Spleen (tissue), 11 donors: ENCODE results near the gene MFF. TPM values are rescaled to one million over a fixed set of nuclear protein-coding genes. Genes with fewer than 3 reads are reported as not detected.

Experiments
- DNase-seq: peaks from one replicate; pipeline ENCODE4 v3.0.0-alpha.2; 2020
- H3K27ac ChIP-seq, 8 donors: fragments of 200-600 bp; sonication (generic) in 7 of 8; 1 replicate in 4 of 8; 2 replicates in 4 of 8; pipeline versions ENCODE4 v1.5.0 to v1.8.0; 2016 to 2021; ENCODE audit warnings: inconsistent platforms in 4 of 8, mild to moderate bottlenecking in 4 of 8, moderate library complexity in 1 of 8
- H3K27me3 ChIP-seq, 7 donors: fragments of 200-600 bp; sonication (generic) in 6 of 7; replicated peaks in 1 of 7; 1 replicate in 4 of 7; 2 replicates in 3 of 7; pipeline versions ENCODE4 v1.5.0 to v1.8.0; 2016 to 2021; ENCODE audit warnings: inconsistent platforms in 3 of 7, mild to moderate bottlenecking in 1 of 7
- H3K36me3 ChIP-seq, 6 donors: fragments of 200-600 bp; sonication (generic) in 5 of 6; 1 replicate in 4 of 6; 2 replicates in 2 of 6; pipeline versions ENCODE4 v1.5.0 to v1.8.0; 2016 to 2021; ENCODE audit warnings: inconsistent platforms in 2 of 6
- H3K4me1 ChIP-seq, 6 donors: fragments of 200-600 bp; sonication (generic) in 5 of 6; 1 replicate in 3 of 6; 2 replicates in 3 of 6; pipeline versions ENCODE4 v1.5.0 to v1.8.0; 2016 to 2021; ENCODE audit warnings: inconsistent platforms in 3 of 6
- H3K4me3 ChIP-seq, 8 donors: fragments of 200-600 bp; sonication (generic) in 7 of 8; 1 replicate in 4 of 8; 2 replicates in 4 of 8; pipeline versions ENCODE4 v1.5.0 to v1.8.0; 2016 to 2021; ENCODE audit warnings: inconsistent platforms in 4 of 8, mild to moderate bottlenecking in 4 of 8, moderate library complexity in 2 of 8
- H3K9me3 ChIP-seq, 8 donors: fragments of 200-600 bp; sonication (generic) in 7 of 8; 1 replicate in 4 of 8; 2 replicates in 4 of 8; pipeline versions ENCODE4 v1.5.0 to v1.8.0; 2016 to 2021; ENCODE audit warnings: inconsistent platforms in 4 of 8
- POLR2A ChIP-seq, 3 donors: fragments of 450-650 bp; IDR thresholded peaks; one replicate each; pipeline ENCODE4 v1.5.1; 2017; ENCODE audit warnings: antibody characterized with exemption in 3 of 3, mild to moderate bottlenecking in 1 of 3
- POLR2AphosphoS5 ChIP-seq, 3 donors: sonication (generic); formaldehyde crosslinking; IDR thresholded peaks; one replicate each; pipeline ENCODE4 v1.5.1; 2017; ENCODE audit warnings: antibody characterized with exemption in 3 of 3
- WGBS, 5 donors: extraction: QIAGEN DNeasy Blood & Tissue Kit in 3 of 5; methylation state at CpG; one replicate each; pipeline versions ENCODE4 v1.1.5 to v1.1.7; 2013 to 2018; 5-methylcytosine and 5-hydroxymethylcytosine counted together
- intact Hi-C: fragments of 100-400 bp; cut with DNase I; formaldehyde crosslinking; loops from one replicate; pipeline ENCODE4 v1.15.0; 2023; ENCODE audit warnings: low total_unique reads
- polyA plus RNA-seq, 3 donors: library from polyadenylated mRNA; stranded (reverse); fragments of 200-250 nt; gene quantifications; one replicate each; pipeline ENCODE4 v1.2.1, GENCODE V29; 2013
- total RNA-seq, 7 donors: library from RNA; depleted of rRNA in 3 of 7; stranded (reverse); fragments of >200 nt in 3 of 7; fragmentation: NEBNext Ultra II Directional in 4 of 7; extraction: Animal tissue kit (Norgen Biotek cat#: 25700) in 4 of 7; gene quantifications; one replicate each; pipeline versions ENCODE4 v1.1.0 to v1.2.1, GENCODE V29; 2016 to 2021
- TF ChIP-seq, protein P1 (sequence below), 11 experiments: fragments of 200-600 bp in 7 of 11; fragments of 450-650 bp in 4 of 11; sonication (generic) in 4 of 11; IDR thresholded peaks in 8 of 11; conservative IDR thresholded peaks in 3 of 11; 1 replicate in 7 of 11; 2 replicates in 4 of 11; pipeline versions ENCODE4 v1.4.0 to v1.8.0; 2016 to 2021; ENCODE audit warnings: antibody characterized with exemption in 11 of 11, inconsistent platforms in 4 of 11, mild to moderate bottlenecking in 1 of 11
- donor health status: healthy with polysubstance abuse.
- donor health status: DM: no; HTN: no; CAD: no; lungs with moderate emphysema.
- donor health status: DM: no; HTN: no; CAD: no.
- donor health status: Bipolar disorder and iron deficiency.
- donor health status: healthy.
- donor health status: DM: no; HTN: no; CAD: no.
- donor health status: DM: yes; HTN: yes; CAD: no.

Gene MFF
- total and polyA plus RNA-seq, 10 donors = 59.3 to 134 (median 75.5) TPM

DNA sequence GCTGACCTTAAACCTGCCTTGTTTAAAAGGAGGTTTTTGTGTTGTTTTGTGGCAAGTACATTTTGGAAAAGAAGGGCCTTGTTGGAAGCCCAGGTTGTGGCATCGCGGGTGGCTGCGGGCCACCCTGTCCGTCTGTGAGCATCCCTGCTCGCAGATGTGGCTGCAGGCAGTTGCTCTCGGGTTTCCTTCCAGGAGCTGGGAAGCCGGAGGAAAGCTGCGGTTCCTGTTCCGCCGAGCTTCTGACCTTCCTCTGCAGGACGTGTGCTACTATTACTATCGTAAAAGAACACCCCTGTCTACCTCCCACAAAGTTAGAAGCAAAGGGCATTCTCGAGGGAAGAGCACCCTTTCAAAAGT, 766 bp downstream of the MFF start:
- intact Hi-C loops = no loop called here
- TF ChIP-seq POLR2A (IDR thresholded peaks at IDR 0.05) (no peak), POLR2AphosphoS5 (IDR thresholded peaks at IDR 0.05) (no peak)
- TF ChIP-seq, protein P1, sequence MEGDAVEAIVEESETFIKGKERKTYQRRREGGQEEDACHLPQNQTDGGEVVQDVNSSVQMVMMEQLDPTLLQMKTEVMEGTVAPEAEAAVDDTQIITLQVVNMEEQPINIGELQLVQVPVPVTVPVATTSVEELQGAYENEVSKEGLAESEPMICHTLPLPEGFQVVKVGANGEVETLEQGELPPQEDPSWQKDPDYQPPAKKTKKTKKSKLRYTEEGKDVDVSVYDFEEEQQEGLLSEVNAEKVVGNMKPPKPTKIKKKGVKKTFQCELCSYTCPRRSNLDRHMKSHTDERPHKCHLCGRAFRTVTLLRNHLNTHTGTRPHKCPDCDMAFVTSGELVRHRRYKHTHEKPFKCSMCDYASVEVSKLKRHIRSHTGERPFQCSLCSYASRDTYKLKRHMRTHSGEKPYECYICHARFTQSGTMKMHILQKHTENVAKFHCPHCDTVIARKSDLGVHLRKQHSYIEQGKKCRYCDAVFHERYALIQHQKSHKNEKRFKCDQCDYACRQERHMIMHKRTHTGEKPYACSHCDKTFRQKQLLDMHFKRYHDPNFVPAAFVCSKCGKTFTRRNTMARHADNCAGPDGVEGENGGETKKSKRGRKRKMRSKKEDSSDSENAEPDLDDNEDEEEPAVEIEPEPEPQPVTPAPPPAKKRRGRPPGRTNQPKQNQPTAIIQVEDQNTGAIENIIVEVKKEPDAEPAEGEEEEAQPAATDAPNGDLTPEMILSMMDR (IDR thresholded peaks at IDR 0.05 in 8 of 11, conservative IDR thresholded peaks at IDR 0.05 in 3 of 11) = no peak

DNA sequence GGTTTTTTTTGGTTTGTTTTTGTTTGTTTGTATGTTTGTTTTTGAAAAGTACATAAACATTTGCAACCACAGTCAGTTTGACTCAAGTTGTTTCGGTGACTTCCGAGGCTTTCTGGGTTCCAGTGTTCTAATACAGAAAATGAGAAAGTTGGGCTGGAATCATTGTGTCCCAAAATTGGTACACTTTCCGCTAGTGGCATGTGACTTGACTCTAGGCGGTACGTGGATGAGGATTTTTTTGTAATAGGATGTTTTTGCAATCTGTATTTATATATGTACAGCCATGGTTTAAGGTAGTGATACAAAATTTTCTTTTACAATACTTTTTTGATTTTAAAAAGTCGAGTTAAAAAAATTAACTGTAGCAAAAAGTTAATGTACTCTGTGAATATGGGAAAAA, 1.7 kb downstream of the MFF start:
- intact Hi-C loops = no loop called here
- H3K4me3 ChIP-seq = peak overlapping the region in 2 of 8 donors; percentile 89 to 97
- 81 to 95% (median 90%) methylated on average over 6 of the region's 6 CpGs for WGBS, 5 donors

More for the DNA sequence above, 766 bp downstream of the MFF start:
- DNase-seq = peak; percentile 85
- H3K4me3 ChIP-seq = peak overlapping the region; percentile 65 to 97 (median 88)
- peak overlapping the region in 7 of 8 donors; percentile 85 to 95 (median 90) for H3K27ac ChIP-seq
- peaks cover 0 to 25% (median 8%) of the 10 kb centered on the region in 6 donors for H3K36me3 ChIP-seq
- WGBS, 5 donors = 0 to 1% (median 0%) methylated on average over 13 of the region's 13 CpGs
- no peaks in the 10 kb centered on the region for H3K27me3 ChIP-seq
- peaks cover 0 to 13% (median 0%) of the 10 kb centered on the region in 8 donors for H3K9me3 ChIP-seq
- H3K4me1 ChIP-seq = peaks cover 5 to 49% (median 30%) of the 10 kb centered on the region in 6 donors

DNA sequence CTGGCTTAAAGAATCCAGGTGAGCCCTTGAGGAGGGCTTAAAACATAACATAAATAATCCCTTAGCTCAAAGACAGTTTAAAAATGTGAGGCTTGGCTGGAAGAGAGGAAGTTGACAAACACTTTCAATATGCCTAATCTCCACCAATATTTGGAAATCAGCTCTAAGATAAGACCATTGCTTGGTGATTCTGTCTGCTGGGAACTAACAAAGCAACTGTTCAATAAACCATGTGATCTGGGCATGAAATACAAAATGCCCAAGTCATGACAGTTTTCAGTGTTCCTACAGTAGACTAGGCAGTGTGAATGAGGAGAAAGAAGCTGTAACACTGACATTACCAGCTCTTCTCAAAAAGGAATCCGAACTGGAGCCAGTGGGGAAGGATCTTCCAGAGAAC, 10.7 kb downstream of the MFF start:
- intact Hi-C loops = no loop called here
- H3K27ac ChIP-seq = peak overlapping the region in 2 of 8 donors; percentile 5 to 19
- H3K4me3 ChIP-seq = no peak overlapping the region
- no peaks in the 10 kb centered on the region for H3K9me3 ChIP-seq
- 78 to 100% (median 88%) methylated on average over 1 of the region's 1 CpG for WGBS, 5 donors
- peaks cover 0 to 9% (median 0%) of the 10 kb centered on the region in 6 donors for H3K4me1 ChIP-seq
- no peaks in the 10 kb centered on the region for H3K27me3 ChIP-seq
- TF ChIP-seq, protein P1 (IDR thresholded peaks at IDR 0.05 in 8 of 11, conservative IDR thresholded peaks at IDR 0.05 in 3 of 11) = no peak
- TF ChIP-seq POLR2AphosphoS5 (IDR thresholded peaks at IDR 0.05) (no peak), POLR2A (IDR thresholded peaks at IDR 0.05) (no peak)
- DNase-seq = no peak
- H3K36me3 ChIP-seq = peaks cover 0 to 93% (median 36%) of the 10 kb centered on the region in 6 donors

More for the DNA sequence above, 1.7 kb downstream of the MFF start:
- DNase-seq = no peak
- peaks cover 5 to 49% (median 30%) of the 10 kb centered on the region in 6 donors for H3K4me1 ChIP-seq
- H3K36me3 ChIP-seq = peaks cover 0 to 35% (median 12%) of the 10 kb centered on the region in 6 donors
- H3K27me3 ChIP-seq = no peaks in the 10 kb centered on the region
- peaks cover 0 to 6% (median 0%) of the 10 kb centered on the region in 8 donors for H3K9me3 ChIP-seq
- TF ChIP-seq POLR2A (IDR thresholded peaks at IDR 0.05) (no peak), POLR2AphosphoS5 (IDR thresholded peaks at IDR 0.05) (no peak)
- TF ChIP-seq, protein P1 (IDR thresholded peaks at IDR 0.05 in 8 of 11, conservative IDR thresholded peaks at IDR 0.05 in 3 of 11) = no peak
- H3K27ac ChIP-seq = peak overlapping the region in 1 of 8 donors; percentile 95

DNA sequence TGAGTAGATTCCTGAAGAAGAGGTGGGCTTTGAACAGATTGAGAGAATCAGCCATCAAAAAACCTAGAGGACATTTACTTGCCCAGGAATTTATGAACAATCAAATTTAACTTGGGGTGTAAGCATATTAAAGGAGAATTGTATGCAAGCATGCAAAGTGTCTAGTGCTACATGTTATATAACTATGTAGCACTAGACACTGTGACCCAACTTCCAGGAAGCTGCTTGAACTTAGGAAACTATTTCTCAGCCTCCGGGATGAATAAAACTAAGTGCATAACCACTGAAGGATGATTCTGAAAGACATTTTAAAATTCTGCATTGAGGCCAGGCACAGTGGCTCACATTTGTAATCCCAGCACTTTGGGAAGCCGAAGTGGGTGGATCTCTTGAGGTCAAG, 12.4 kb downstream of the MFF start:
- WGBS, 5 donors = 70 to 92% (median 85%) methylated on average over 2 of the region's 2 CpGs

More for the DNA sequence above, 12.4 kb downstream of the MFF start:
- Histone ChIP-seq H3K36me3 (peaks cover 0 to 92% (median 35%) of the 10 kb centered on the region in 6 donors), H3K27me3 (no peaks in the 10 kb centered on the region), H3K4me3 (no peak overlapping the region), H3K4me1 (peaks cover 0 to 9% (median 0%) of the 10 kb centered on the region in 6 donors), H3K9me3 (no peaks in the 10 kb centered on the region), H3K27ac (no peak overlapping the region)
- intact Hi-C loops = no loop called here
- TF ChIP-seq, protein P1 (IDR thresholded peaks at IDR 0.05 in 8 of 11, conservative IDR thresholded peaks at IDR 0.05 in 3 of 11) = no peak
- no peak for TF ChIP-seq POLR2A (IDR thresholded peaks at IDR 0.05)
- TF ChIP-seq POLR2AphosphoS5 (IDR thresholded peaks at IDR 0.05) = no peak
- DNase-seq = no peak
